ENCODE measurements around the gene APOBEC3G. TPM values are rescaled to one million over a fixed set of nuclear protein-coding genes. Genes with fewer than 3 reads are reported as not detected.
"Not testable (repeated sequence)": the region's sequence is repeated elsewhere in the genome, so short reads cannot be mapped to it uniquely, and the experiment has no call there.

APOBEC3G gene
- total and polyA plus RNA-seq, 9 donors, result 13.2 to 36.5 (median 24.7) TPM

- H3K27ac ChIP-seq, result no peak overlapping the region
These were observed 21.4 kb upstream of the APOBEC3G start for GRCh38 chr22:39055658-39056057.

GRCh38 chr22:39061290-39061689, 15.8 kb upstream of the APOBEC3G start:
- H3K4me3 ChIP-seq; DNase-seq; intact Hi-C loops (cut with DNase I); H3K27me3 ChIP-seq; H3K36me3 ChIP-seq; H3K27ac ChIP-seq; H3K9me3 ChIP-seq; H3K4me1 ChIP-seq (ENCODE audit: insufficient read depth): not testable (repeated sequence)
- WGBS, 3 donors, result 69 to 73% (median 69%) methylated on average over 6 of the region's 6 CpGs

More at GRCh38 chr22:39055658-39056057, 21.4 kb upstream of the APOBEC3G start:
- Histone ChIP-seq H3K9me3 (no peaks in the 10 kb centered on the region), H3K4me3 (no peak overlapping the region), H3K4me1 (ENCODE audit: insufficient read depth) (peaks cover 3% of the 10 kb centered on the region), H3K36me3 (no peaks in the 10 kb centered on the region), H3K27me3 (no peaks in the 10 kb centered on the region)
- TF ChIP-seq CTCF (IDR thresholded peaks at IDR 0.05) (no peak), POLR2A (IDR thresholded peaks at IDR 0.05) (no peak), EP300 (IDR thresholded peaks at IDR 0.05) (no peak)
- intact Hi-C loops (cut with DNase I), result no loop called here
- WGBS, 3 donors, result 91 to 97% (median 95%) methylated on average over 11 of the region's 11 CpGs
- DNase-seq, result no peak

GRCh38 chr22:39061951-39062350, 15.1 kb upstream of the APOBEC3G start:
- H3K27me3 ChIP-seq; H3K9me3 ChIP-seq; H3K4me1 ChIP-seq (ENCODE audit: insufficient read depth); H3K27ac ChIP-seq; intact Hi-C loops (cut with DNase I); DNase-seq; H3K4me3 ChIP-seq; H3K36me3 ChIP-seq: not testable (repeated sequence)
- WGBS, 3 donors, result 82 to 84% (median 84%) methylated on average over 10 of the region's 10 CpGs

GRCh38 chr22:39063904-39064303, 13.2 kb upstream of the APOBEC3G start:
- intact Hi-C loops (cut with DNase I); H3K4me3 ChIP-seq; DNase-seq; H3K9me3 ChIP-seq; H3K27me3 ChIP-seq; H3K4me1 ChIP-seq (ENCODE audit: insufficient read depth); H3K36me3 ChIP-seq; H3K27ac ChIP-seq: not testable (repeated sequence)
- WGBS, 3 donors, result 90 to 96% (median 92%) methylated on average over 8 of the region's 8 CpGs

GRCh38 chr22:39066442-39067276, 10.4 kb upstream of the APOBEC3G start:
- H3K9me3 ChIP-seq; intact Hi-C loops (cut with DNase I); DNase-seq; H3K4me3 ChIP-seq; H3K27me3 ChIP-seq; H3K27ac ChIP-seq; H3K36me3 ChIP-seq; H3K4me1 ChIP-seq (ENCODE audit: insufficient read depth): not testable (repeated sequence)
- 87 to 91% (median 88%) methylated on average over 9 of the region's 9 CpGs for WGBS, 3 donors

- 22 to 36% (median 27%) methylated on average over 12 to 13 of the region's 13 CpGs for WGBS, 3 donors
- no peaks in the 10 kb centered on the region for H3K4me1 ChIP-seq (ENCODE audit: insufficient read depth)
- H3K27ac ChIP-seq, result peak overlapping the region in 1 of 2 donors; percentile 11
- H3K4me3 ChIP-seq, result no peak overlapping the region
- no peak for TF ChIP-seq CTCF (IDR thresholded peaks at IDR 0.05)
- no peak for TF ChIP-seq POLR2A (IDR thresholded peaks at IDR 0.05)
- no peak for TF ChIP-seq EP300 (IDR thresholded peaks at IDR 0.05)
- H3K27me3 ChIP-seq, result no peaks in the 10 kb centered on the region
- no peak for DNase-seq
- intact Hi-C loops (cut with DNase I), result no loop called here
- H3K36me3 ChIP-seq, result no peaks in the 10 kb centered on the region
- no peaks in the 10 kb centered on the region for H3K9me3 ChIP-seq
These were observed 8.9 kb upstream of the APOBEC3G start for GRCh38 chr22:39068033-39068785.

Measured in ovary (tissue), 9 donors.